Suprapubic skin (tissue), 3 donors: ENCODE measurements around the gene MKLN1.

Experiments used
- CTCF ChIP-seq, 2 donors: fragments of 200-600 bp in 1 of 2; fragments of 450-650 bp in 1 of 2; sonication (generic) in 1 of 2; IDR thresholded peaks; one replicate each; pipeline ENCODE4 v1.5.1; 2016 to 2019; ENCODE audit warnings: antibody characterized with exemption in 2 of 2, mild to moderate bottlenecking in 1 of 2, moderate library complexity in 1 of 2
- EP300 ChIP-seq: sonication (generic); formaldehyde crosslinking; IDR thresholded peaks from one replicate; pipeline ENCODE4 v1.6.1; 2017; ENCODE audit warnings: antibody characterized with exemption

GRCh38 chr7:131493581-131493980, 165.9 kb downstream of the MKLN1 start:
- TF ChIP-seq EP300: no peak
- no peak for TF ChIP-seq CTCF (IDR thresholded peaks at IDR 0.05)
